Kidney epithelial cell (primary cell): ENCODE data around the gene CADPS. TPM values are rescaled to one million over a fixed set of nuclear protein-coding genes. Genes with fewer than 3 reads are reported as not detected.

Source experiments
- DNase-seq: peaks from one replicate; pipeline ENCODE4 v3.0.0-alpha.2; 2010; ENCODE audit warnings: low read depth
- H3K27me3 ChIP-seq: 2 replicates; pipeline ENCODE4 v1.6.0; 2011; ENCODE audit warnings: low read length; ENCODE audit not compliant: control insufficient read depth, insufficient read depth
- H3K36me3 ChIP-seq: 2 replicates; pipeline ENCODE4 v1.5.1; 2011; ENCODE audit warnings: low read length; ENCODE audit not compliant: control insufficient read depth, insufficient read depth
- H3K4me3 ChIP-seq: 2 replicates; pipeline ENCODE4 v1.5.1; 2011; ENCODE audit warnings: low read depth, mild to moderate bottlenecking, control low read depth, low read length
- CTCF ChIP-seq: IDR thresholded peaks from 2 replicates; pipeline ENCODE4 v1.5.1; 2011; ENCODE audit warnings: mild to moderate bottlenecking, moderate library complexity, low read length, control low read depth, inconsistent platforms; ENCODE audit not compliant: insufficient read depth, poor library complexity, severe bottlenecking
- total RNA-seq: library from RNA; depleted of rRNA; stranded (reverse); fragments of >200 nt; gene quantifications from 2 replicates; pipeline ENCODE4 v1.2.3, GENCODE V29; 2015

Gene CADPS
- total RNA-seq, 1 donor from 2014 or later, result 0.08 TPM

DNA sequence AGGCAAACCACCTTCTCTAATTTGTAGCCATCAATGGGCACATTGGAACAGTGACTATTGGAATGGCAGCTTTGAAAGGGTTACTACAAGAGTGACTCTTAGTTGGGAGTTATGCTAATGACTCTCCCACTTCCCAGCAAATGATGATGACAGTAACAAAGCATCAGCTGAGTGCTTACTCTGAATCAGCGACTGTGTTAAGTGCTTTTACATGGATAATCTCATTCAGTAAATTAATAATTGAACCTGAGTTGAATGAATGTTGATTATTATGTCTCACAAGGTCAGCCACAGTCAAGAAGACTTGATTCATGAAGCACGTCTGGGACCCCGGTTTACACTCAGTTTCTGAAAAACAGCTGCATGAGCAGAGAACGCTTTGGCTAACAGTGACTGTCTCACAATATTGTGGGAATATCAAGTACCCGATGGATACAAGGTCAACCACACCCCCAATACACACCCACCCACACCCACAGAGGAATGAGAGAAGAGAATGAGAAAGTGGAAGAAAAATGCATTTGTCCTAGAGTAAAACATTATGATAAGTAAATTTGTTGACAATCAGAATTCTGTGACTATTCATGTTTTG lies 259.9 kb downstream of the CADPS start:
- Histone ChIP-seq H3K4me3 (no peak overlapping the region), H3K27me3 (no peaks in the 10 kb centered on the region), H3K36me3 (no peaks in the 10 kb centered on the region)
- DNase-seq, result peak; percentile 61
- no peak for TF ChIP-seq CTCF

DNA sequence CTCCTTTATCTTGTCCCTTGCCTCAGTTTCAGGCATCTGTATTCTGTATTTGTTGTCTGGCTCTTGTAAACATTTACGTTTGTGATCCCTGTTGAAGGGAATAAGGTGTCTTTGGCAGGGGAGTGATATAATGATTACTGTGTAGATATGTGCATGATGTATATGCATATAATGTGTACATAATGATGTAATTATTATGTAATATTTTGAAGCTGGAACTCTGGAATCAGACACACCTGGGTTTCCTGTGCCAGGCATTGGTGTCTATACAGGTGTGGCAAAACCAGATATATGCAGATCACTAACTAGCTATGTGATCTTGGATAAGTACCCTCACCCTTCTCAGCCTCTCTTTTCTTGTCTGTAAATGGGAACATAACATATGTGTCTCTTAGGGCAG lies 260.7 kb downstream of the CADPS start:
- H3K36me3 ChIP-seq, result no peaks in the 10 kb centered on the region
- no peak for TF ChIP-seq CTCF
- no peak for DNase-seq
- H3K27me3 ChIP-seq, result no peaks in the 10 kb centered on the region
- no peak overlapping the region for H3K4me3 ChIP-seq

GRCh38 chr3:62611541-62612240 lies 263.5 kb downstream of the CADPS start:
- no peak for TF ChIP-seq CTCF
- Histone ChIP-seq H3K27me3 (no peaks in the 10 kb centered on the region), H3K36me3 (no peaks in the 10 kb centered on the region), H3K4me3 (no peak overlapping the region)
- DNase-seq, result no peak

DNA sequence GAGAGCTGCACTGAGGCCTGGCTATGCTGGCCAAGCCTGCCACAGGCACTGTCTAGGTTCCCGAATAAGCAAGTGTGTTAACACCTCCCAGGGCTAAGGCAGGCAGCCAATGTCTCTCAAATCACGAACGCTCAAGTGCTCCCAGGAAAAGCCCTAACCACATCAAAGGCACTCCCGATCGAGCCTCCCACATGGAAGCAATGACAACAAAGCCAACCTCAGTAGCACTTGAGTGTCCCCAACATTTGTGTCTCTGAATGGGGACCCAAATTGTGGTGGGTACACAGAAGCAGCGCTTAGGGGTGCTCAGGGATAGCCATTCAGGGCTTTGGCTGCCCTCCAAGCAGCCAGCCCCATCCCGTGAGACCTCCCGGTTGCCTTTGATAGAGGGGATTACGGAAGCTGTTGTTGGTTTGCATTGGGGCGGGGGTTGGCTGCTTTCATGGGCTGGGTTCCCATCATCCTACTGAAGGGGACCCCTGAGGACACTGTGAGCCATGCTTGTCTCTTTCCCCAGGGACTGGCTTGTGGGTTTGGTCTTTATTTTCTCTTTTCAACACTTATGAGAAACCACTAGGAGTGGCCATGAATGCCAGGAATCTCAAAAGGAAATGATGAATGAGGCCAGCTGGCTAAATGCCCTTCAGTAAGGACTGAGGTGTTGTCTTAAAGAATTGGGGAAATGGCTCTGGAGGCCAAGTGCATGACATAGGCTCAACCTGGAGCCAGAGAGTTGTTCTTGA lies 267.8 kb downstream of the CADPS start:
- DNase-seq, result peak; percentile 56
- H3K27me3 ChIP-seq, result no peaks in the 10 kb centered on the region
- no peak for TF ChIP-seq CTCF
- H3K4me3 ChIP-seq, result no peak overlapping the region
- no peaks in the 10 kb centered on the region for H3K36me3 ChIP-seq

- no peak for TF ChIP-seq CTCF
- no peaks in the 10 kb centered on the region for H3K36me3 ChIP-seq
- no peak for DNase-seq
- no peaks in the 10 kb centered on the region for H3K27me3 ChIP-seq
- H3K4me3 ChIP-seq, result no peak overlapping the region
These were observed 269.7 kb downstream of the CADPS start for GRCh38 chr3:62605413-62606068.
